ENCODE data around the gene WDR31. TPM values are rescaled to one million over a fixed set of nuclear protein-coding genes. Genes with fewer than 3 reads are reported as not detected.

The WDR31 gene
- polyA plus RNA-seq (2011; rRNA removed) (0.97 and 1.5 TPM in 2 replicates), polyA minus RNA-seq (2011; rRNA and poly(A)+ RNA removed) (2.0 and 2.7 TPM in 2 replicates)

- peak within 1 kb of the TSS; percentile 34 for H3K27ac ChIP-seq (ENCODE audit: low read depth, low read length)
- TF ChIP-seq CTCF (IDR thresholded peaks at IDR 0.05; ENCODE audit: low read depth, low read length), result no peak
- no peaks in the 10 kb centered on the region for H3K27me3 ChIP-seq (ENCODE audit: control insufficient read depth, insufficient read depth, low read length)
- CTCF ChIA-PET, result interaction anchor here (0.6 to 1.9 kb wide), 7 partner anchors 8 to 954 kb away, joined by 3 to 11 read pairs (median 6); partner anchors contain the start of genes ALAD and CDC26
- peak; percentile 74 for DNase-seq (ENCODE audit: low read depth, low spot score)
- H3K9me3 ChIP-seq (ENCODE audit: control insufficient read depth, insufficient read depth, low read length), result no peaks in the 10 kb centered on the region
- peak within 1 kb of the TSS; percentile 89 for H3K4me3 ChIP-seq (ENCODE audit: low read depth, low read length)
- POLR2A ChIA-PET, result interaction anchor here (0.6 to 2.0 kb wide), 10 partner anchors 9 to 1871 kb away, joined by 3 to 13 read pairs (median 6); partner anchors contain the start of genes ALAD, BSPRY, C9orf43 and CDC26
Observed at GRCh38 chr9:113340011-113340699, at the start of gene WDR31. TSS of gene WDR31 (minus strand) at chr9:113340275. CDS start at chr9:113332022, 8,253 bp downstream.

- ChIA-PET POLR2A (interaction anchor here (0.8 kb wide), 1 partner anchor 12 kb away, joined by 3 read pairs; the partner anchor contains the start of gene ALAD), CTCF (interaction anchor here (1.5 kb wide), 1 partner anchor 11 kb away, joined by 5 read pairs; the partner anchor contains the start of gene ALAD)
- Histone ChIP-seq H3K4me3 (ENCODE audit: low read depth, low read length) (no peak overlapping the region), H3K27ac (ENCODE audit: low read depth, low read length) (no peak overlapping the region), H3K27me3 (ENCODE audit: control insufficient read depth, insufficient read depth, low read length) (no peaks in the 10 kb centered on the region), H3K9me3 (ENCODE audit: control insufficient read depth, insufficient read depth, low read length) (no peaks in the 10 kb centered on the region)
- no peak for TF ChIP-seq CTCF (IDR thresholded peaks at IDR 0.05; ENCODE audit: low read depth, low read length)
- DNase-seq (ENCODE audit: low read depth, low spot score), result no peak
Observed at GRCh38 chr9:113389451-113389850, 49.4 kb upstream of the WDR31 start.

GRCh38 chr9:113388833-113389232 lies 48.8 kb upstream of the WDR31 start:
- H3K27me3 ChIP-seq (ENCODE audit: control insufficient read depth, insufficient read depth, low read length), result no peaks in the 10 kb centered on the region
- CTCF ChIA-PET, result interaction anchor here (1.5 kb wide), 1 partner anchor 12 kb away, joined by 5 read pairs; the partner anchor contains the start of gene ALAD
- no peak overlapping the region for H3K27ac ChIP-seq (ENCODE audit: low read depth, low read length)
- POLR2A ChIA-PET, result no interaction called here
- H3K4me3 ChIP-seq (ENCODE audit: low read depth, low read length), result no peak overlapping the region
- TF ChIP-seq CTCF (IDR thresholded peaks at IDR 0.05; ENCODE audit: low read depth, low read length), result no peak
- no peaks in the 10 kb centered on the region for H3K9me3 ChIP-seq (ENCODE audit: control insufficient read depth, insufficient read depth, low read length)
- DNase-seq (ENCODE audit: low read depth, low spot score), result no peak

GRCh38 chr9:113387560-113388230 lies 47.6 kb upstream of the WDR31 start:
- CTCF ChIA-PET, result interaction anchor here (2.1 kb wide), 1 partner anchor 14 kb away, joined by 9 read pairs; the partner anchor contains the start of gene ALAD
- Histone ChIP-seq H3K4me3 (ENCODE audit: low read depth, low read length) (no peak overlapping the region), H3K9me3 (ENCODE audit: control insufficient read depth, insufficient read depth, low read length) (no peaks in the 10 kb centered on the region), H3K27me3 (ENCODE audit: control insufficient read depth, insufficient read depth, low read length) (no peaks in the 10 kb centered on the region), H3K27ac (ENCODE audit: low read depth, low read length) (no peak overlapping the region)
- POLR2A ChIA-PET, result no interaction called here
- DNase-seq (ENCODE audit: low read depth, low spot score), result no peak
- TF ChIP-seq CTCF (IDR thresholded peaks at IDR 0.05; ENCODE audit: low read depth, low read length), result no peak

All from AG04450 (cell line).